ENCODE results near the gene ADAMTSL1.

Gene ADAMTSL1

GRCh38 chr9:18596920-18597319, 123.0 kb downstream of the ADAMTSL1 start:
- peaks cover 0 to 14% (median 7%) of the 10 kb centered on the region in 5 donors for H3K4me1 ChIP-seq (ENCODE audit: control insufficient read depth in 5 of 5, insufficient read depth in 5 of 5, low read length in 5 of 5)
- no peak overlapping the region for H3K27ac ChIP-seq (ENCODE audit: low read depth, low read length)
- H3K36me3 ChIP-seq (ENCODE audit: control insufficient read depth in 5 of 5, insufficient read depth in 5 of 5, low read length in 5 of 5), result no peaks in the 10 kb centered on the region
- H3K27me3 ChIP-seq (ENCODE audit: control insufficient read depth in 5 of 5, insufficient read depth in 4 of 5, low read length in 5 of 5), result no peaks in the 10 kb centered on the region
- no peak overlapping the region for H3K9ac ChIP-seq (ENCODE audit: low read length in 5 of 5)
- H3K9me3 ChIP-seq (ENCODE audit: control insufficient read depth in 5 of 5, low read length in 5 of 5), result peaks cover 0 to 9% (median 7%) of the 10 kb centered on the region in 5 donors
- H3K4me3 ChIP-seq (ENCODE audit: low read depth in 1 of 5, low read length in 5 of 5), result no peak overlapping the region

- no peaks in the 10 kb centered on the region for H3K27me3 ChIP-seq (ENCODE audit: control insufficient read depth in 5 of 5, insufficient read depth in 4 of 5, low read length in 5 of 5)
- no peaks in the 10 kb centered on the region for H3K36me3 ChIP-seq (ENCODE audit: control insufficient read depth in 5 of 5, insufficient read depth in 5 of 5, low read length in 5 of 5)
- no peak overlapping the region for H3K4me3 ChIP-seq (ENCODE audit: low read depth in 1 of 5, low read length in 5 of 5)
- H3K9me3 ChIP-seq (ENCODE audit: control insufficient read depth in 5 of 5, low read length in 5 of 5), result peaks cover 0 to 7% (median 0%) of the 10 kb centered on the region in 5 donors
- H3K9ac ChIP-seq (ENCODE audit: low read length in 5 of 5), result no peak overlapping the region
- H3K27ac ChIP-seq (ENCODE audit: low read depth, low read length), result no peak overlapping the region
- H3K4me1 ChIP-seq (ENCODE audit: control insufficient read depth in 5 of 5, insufficient read depth in 5 of 5, low read length in 5 of 5), result peaks cover 0 to 14% (median 7%) of the 10 kb centered on the region in 5 donors
These were observed 125.0 kb downstream of the ADAMTSL1 start for GRCh38 chr9:18598969-18599368.

- peaks cover 2 to 18% (median 10%) of the 10 kb centered on the region in 5 donors for H3K4me1 ChIP-seq (ENCODE audit: control insufficient read depth in 5 of 5, insufficient read depth in 5 of 5, low read length in 5 of 5)
- H3K27ac ChIP-seq (ENCODE audit: low read depth, low read length), result no peak overlapping the region
These were observed 127.1 kb downstream of the ADAMTSL1 start for GRCh38 chr9:18601026-18601425.

GRCh38 chr9:18601956-18602355, 128.0 kb downstream of the ADAMTSL1 start:
- Histone ChIP-seq H3K9me3 (ENCODE audit: control insufficient read depth in 5 of 5, low read length in 5 of 5) (no peaks in the 10 kb centered on the region), H3K4me3 (ENCODE audit: low read depth in 1 of 5, low read length in 5 of 5) (no peak overlapping the region), H3K36me3 (ENCODE audit: control insufficient read depth in 5 of 5, insufficient read depth in 5 of 5, low read length in 5 of 5) (no peaks in the 10 kb centered on the region), H3K4me1 (ENCODE audit: control insufficient read depth in 5 of 5, insufficient read depth in 5 of 5, low read length in 5 of 5) (peaks cover 2 to 22% (median 18%) of the 10 kb centered on the region in 5 donors), H3K27ac (ENCODE audit: low read depth, low read length) (no peak overlapping the region), H3K9ac (ENCODE audit: low read length in 5 of 5) (no peak overlapping the region), H3K27me3 (ENCODE audit: control insufficient read depth in 5 of 5, insufficient read depth in 4 of 5, low read length in 5 of 5) (no peaks in the 10 kb centered on the region)

More at GRCh38 chr9:18601026-18601425, 127.1 kb downstream of the ADAMTSL1 start:
- Histone ChIP-seq H3K27me3 (ENCODE audit: control insufficient read depth in 5 of 5, insufficient read depth in 4 of 5, low read length in 5 of 5) (no peaks in the 10 kb centered on the region), H3K36me3 (ENCODE audit: control insufficient read depth in 5 of 5, insufficient read depth in 5 of 5, low read length in 5 of 5) (no peaks in the 10 kb centered on the region), H3K9me3 (ENCODE audit: control insufficient read depth in 5 of 5, low read length in 5 of 5) (no peaks in the 10 kb centered on the region), H3K9ac (ENCODE audit: low read length in 5 of 5) (no peak overlapping the region), H3K4me3 (ENCODE audit: low read depth in 1 of 5, low read length in 5 of 5) (no peak overlapping the region)

GRCh38 chr9:18604767-18605730, 131.1 kb downstream of the ADAMTSL1 start:
- Histone ChIP-seq H3K4me1 (ENCODE audit: control insufficient read depth in 5 of 5, insufficient read depth in 5 of 5, low read length in 5 of 5) (peaks cover 2 to 22% (median 19%) of the 10 kb centered on the region in 5 donors), H3K4me3 (ENCODE audit: low read depth in 1 of 5, low read length in 5 of 5) (no peak overlapping the region), H3K9me3 (ENCODE audit: control insufficient read depth in 5 of 5, low read length in 5 of 5) (no peaks in the 10 kb centered on the region), H3K27me3 (ENCODE audit: control insufficient read depth in 5 of 5, insufficient read depth in 4 of 5, low read length in 5 of 5) (no peaks in the 10 kb centered on the region), H3K36me3 (ENCODE audit: control insufficient read depth in 5 of 5, insufficient read depth in 5 of 5, low read length in 5 of 5) (no peaks in the 10 kb centered on the region), H3K9ac (ENCODE audit: low read length in 5 of 5) (no peak overlapping the region), H3K27ac (ENCODE audit: low read depth, low read length) (no peak overlapping the region)

- Histone ChIP-seq H3K36me3 (ENCODE audit: control insufficient read depth in 5 of 5, insufficient read depth in 5 of 5, low read length in 5 of 5) (no peaks in the 10 kb centered on the region), H3K27me3 (ENCODE audit: control insufficient read depth in 5 of 5, insufficient read depth in 4 of 5, low read length in 5 of 5) (no peaks in the 10 kb centered on the region), H3K4me3 (ENCODE audit: low read depth in 1 of 5, low read length in 5 of 5) (peak overlapping the region in 2 of 5 donors; percentile 8 to 12), H3K27ac (ENCODE audit: low read depth, low read length) (no peak overlapping the region), H3K9me3 (ENCODE audit: control insufficient read depth in 5 of 5, low read length in 5 of 5) (no peaks in the 10 kb centered on the region), H3K9ac (ENCODE audit: low read length in 5 of 5) (no peak overlapping the region), H3K4me1 (ENCODE audit: control insufficient read depth in 5 of 5, insufficient read depth in 5 of 5, low read length in 5 of 5) (peaks cover 2 to 22% (median 19%) of the 10 kb centered on the region in 5 donors)
These were observed 131.8 kb downstream of the ADAMTSL1 start for GRCh38 chr9:18605766-18606180.

GRCh38 chr9:18606281-18606680, 132.3 kb downstream of the ADAMTSL1 start:
- H3K27me3 ChIP-seq (ENCODE audit: control insufficient read depth in 5 of 5, insufficient read depth in 4 of 5, low read length in 5 of 5), result no peaks in the 10 kb centered on the region
- peaks cover 2 to 25% (median 24%) of the 10 kb centered on the region in 5 donors for H3K4me1 ChIP-seq (ENCODE audit: control insufficient read depth in 5 of 5, insufficient read depth in 5 of 5, low read length in 5 of 5)
- no peak overlapping the region for H3K27ac ChIP-seq (ENCODE audit: low read depth, low read length)
- no peaks in the 10 kb centered on the region for H3K36me3 ChIP-seq (ENCODE audit: control insufficient read depth in 5 of 5, insufficient read depth in 5 of 5, low read length in 5 of 5)
- no peaks in the 10 kb centered on the region for H3K9me3 ChIP-seq (ENCODE audit: control insufficient read depth in 5 of 5, low read length in 5 of 5)
- H3K4me3 ChIP-seq (ENCODE audit: low read depth in 1 of 5, low read length in 5 of 5), result peak overlapping the region in 1 of 5 donors; percentile 12
- H3K9ac ChIP-seq (ENCODE audit: low read length in 5 of 5), result no peak overlapping the region

GRCh38 chr9:18606846-18607245, 132.9 kb downstream of the ADAMTSL1 start:
- no peak overlapping the region for H3K27ac ChIP-seq (ENCODE audit: low read depth, low read length)
- H3K4me1 ChIP-seq (ENCODE audit: control insufficient read depth in 5 of 5, insufficient read depth in 5 of 5, low read length in 5 of 5), result peaks cover 2 to 30% (median 29%) of the 10 kb centered on the region in 5 donors
- H3K4me3 ChIP-seq (ENCODE audit: low read depth in 1 of 5, low read length in 5 of 5), result no peak overlapping the region
- H3K9me3 ChIP-seq (ENCODE audit: control insufficient read depth in 5 of 5, low read length in 5 of 5), result no peaks in the 10 kb centered on the region
- no peaks in the 10 kb centered on the region for H3K36me3 ChIP-seq (ENCODE audit: control insufficient read depth in 5 of 5, insufficient read depth in 5 of 5, low read length in 5 of 5)
- H3K27me3 ChIP-seq (ENCODE audit: control insufficient read depth in 5 of 5, insufficient read depth in 4 of 5, low read length in 5 of 5), result no peaks in the 10 kb centered on the region
- no peak overlapping the region for H3K9ac ChIP-seq (ENCODE audit: low read length in 5 of 5)

- Histone ChIP-seq H3K9me3 (ENCODE audit: control insufficient read depth in 5 of 5, low read length in 5 of 5) (no peaks in the 10 kb centered on the region), H3K27me3 (ENCODE audit: control insufficient read depth in 5 of 5, insufficient read depth in 4 of 5, low read length in 5 of 5) (no peaks in the 10 kb centered on the region), H3K4me1 (ENCODE audit: control insufficient read depth in 5 of 5, insufficient read depth in 5 of 5, low read length in 5 of 5) (peaks cover 2 to 36% (median 32%) of the 10 kb centered on the region in 5 donors), H3K4me3 (ENCODE audit: low read depth in 1 of 5, low read length in 5 of 5) (no peak overlapping the region), H3K27ac (ENCODE audit: low read depth, low read length) (no peak overlapping the region), H3K9ac (ENCODE audit: low read length in 5 of 5) (no peak overlapping the region), H3K36me3 (ENCODE audit: control insufficient read depth in 5 of 5, insufficient read depth in 5 of 5, low read length in 5 of 5) (no peaks in the 10 kb centered on the region)
These were observed 134.4 kb downstream of the ADAMTSL1 start for GRCh38 chr9:18608371-18608770.

GRCh38 chr9:18610956-18611355, 137.0 kb downstream of the ADAMTSL1 start:
- no peak overlapping the region for H3K27ac ChIP-seq (ENCODE audit: low read depth, low read length)
- H3K9me3 ChIP-seq (ENCODE audit: control insufficient read depth in 5 of 5, low read length in 5 of 5), result no peaks in the 10 kb centered on the region
- H3K9ac ChIP-seq (ENCODE audit: low read length in 5 of 5), result no peak overlapping the region
- no peak overlapping the region for H3K4me3 ChIP-seq (ENCODE audit: low read depth in 1 of 5, low read length in 5 of 5)
- H3K4me1 ChIP-seq (ENCODE audit: control insufficient read depth in 5 of 5, insufficient read depth in 5 of 5, low read length in 5 of 5), result peaks cover 0 to 28% (median 22%) of the 10 kb centered on the region in 5 donors
- no peaks in the 10 kb centered on the region for H3K27me3 ChIP-seq (ENCODE audit: control insufficient read depth in 5 of 5, insufficient read depth in 4 of 5, low read length in 5 of 5)
- no peaks in the 10 kb centered on the region for H3K36me3 ChIP-seq (ENCODE audit: control insufficient read depth in 5 of 5, insufficient read depth in 5 of 5, low read length in 5 of 5)

All from subcutaneous abdominal adipose tissue (tissue), 5 donors.